A549 (cell line): ENCODE data around the gene PERM1. TPM values are rescaled to one million over a fixed set of nuclear protein-coding genes. Genes with fewer than 3 reads are reported as not detected.

Source experiments
- ATAC-seq, 2 experiments: fragments of 200-7000 bp in 1 of 2; fragments of >200 bp in 1 of 2; cut with Nextera tagmentation in 1 of 2; cut with Tn5 transposase in 1 of 2; 3 replicates each; pipeline versions ENCODE4 v1.8.0 to v1.9.1; 2018 to 2020; ENCODE audit warnings: mild to moderate bottlenecking in 1 of 2, moderate library complexity in 1 of 2
- CTCF ChIA-PET: fragments of 300-600 bp; sonication (Branson Sonifier 250); formaldehyde crosslinking; extraction: SDS; loops from one replicate; lab custom pipeline; 2021; ENCODE audit warnings: antibody characterized with exemption, inconsistent platforms; lab: Yijun Ruan, JAX
- POLR2A ChIA-PET: fragments of 350-600 bp; formaldehyde crosslinking; extraction: SDS; loops from one replicate; lab custom pipeline; 2021; ENCODE audit warnings: antibody characterized with exemption, inconsistent platforms; lab: Yijun Ruan, JAX
- DNase-seq, 2 experiments: peaks; one replicate each; pipeline versions ENCODE4 v3.0.0 to v3.0.0-alpha.2; 2011 to 2016; ENCODE audit warnings: low read depth in 1 of 2, low spot score in 1 of 2
- FAIRE-seq: peaks from 2 replicates; lab custom pipeline; 2011; peaks lifted over from hg19 to GRCh38; lab: Jason Lieb, UNC
- H3K27ac ChIP-seq, 2 experiments: fragments of >200 bp; sonication (Bioruptor Twin); formaldehyde crosslinking; 3 replicates each; pipeline ENCODE4 v1.5.1; 2016 to 2017
- H3K4me1 ChIP-seq: fragments of >200 bp; sonication (Bioruptor Twin); formaldehyde crosslinking; 3 replicates; pipeline ENCODE4 v1.6.1; 2016
- H3K4me2 ChIP-seq: fragments of >200 bp; sonication (Bioruptor Twin); formaldehyde crosslinking; 3 replicates; pipeline ENCODE4 v1.6.1; 2016
- H3K4me3 ChIP-seq: fragments of >200 bp; sonication (Bioruptor Twin); formaldehyde crosslinking; 3 replicates; pipeline ENCODE4 v1.5.1; 2016
- H3K9me3 ChIP-seq: fragments of >200 bp; sonication (Bioruptor Twin); formaldehyde crosslinking; 3 replicates; pipeline ENCODE4 v1.6.1; 2016
- CEBPB ChIP-seq, 2 experiments: fragments of >200 bp in 1 of 2; sonication (Bioruptor Twin) in 1 of 2; formaldehyde crosslinking in 1 of 2; IDR thresholded peaks; 2 replicates each; pipeline ENCODE4 v1.6.1; 2012 to 2016
- CHD4 ChIP-seq: fragments of 200-600 bp; sonication (generic); IDR thresholded peaks from 2 replicates; pipeline ENCODE4 v1.6.1; 2016; ENCODE audit warnings: antibody characterized with exemption, mild to moderate bottlenecking, borderline replicate concordance
- E2F6 ChIP-seq: IDR thresholded peaks from 2 replicates; pipeline ENCODE4 v1.6.1; 2012; ENCODE audit warnings: low read depth, borderline replicate concordance
- EHMT2 ChIP-seq: fragments of 200-600 bp; sonication (generic); IDR thresholded peaks from 2 replicates; pipeline ENCODE4 v1.6.1; 2016; ENCODE audit warnings: antibody characterized with exemption, low read depth, mild to moderate bottlenecking, moderate library complexity
- ELK1 ChIP-seq: fragments of 150-350 bp; IDR thresholded peaks from 2 replicates; pipeline ENCODE4 v1.6.1; 2014; ENCODE audit warnings: low read depth, mild to moderate bottlenecking, low read length
- EP300 ChIP-seq, 2 experiments: fragments of >200 bp; sonication (Bioruptor Twin); formaldehyde crosslinking; IDR thresholded peaks; 2 replicates in 1 of 2; 3 replicates in 1 of 2; pipeline ENCODE4 v1.6.1; 2016 to 2017
- GATA3 ChIP-seq: IDR thresholded peaks from 2 replicates; pipeline ENCODE4 v1.6.1; 2012; ENCODE audit warnings: borderline replicate concordance
- HDAC2 ChIP-seq: fragments of 200-600 bp; sonication (generic); IDR thresholded peaks from 2 replicates; pipeline ENCODE4 v1.6.1; 2016
- HMGXB4 ChIP-seq: fragments of 250-450 bp; sonication (Bioruptor Pico); IDR thresholded peaks from 2 replicates; pipeline ENCODE4 v1.5.0; 2021; ENCODE audit warnings: mild to moderate bottlenecking, moderate library complexity, borderline replicate concordance
- HOXA7 ChIP-seq: fragments of 250-450 bp; sonication (Bioruptor Pico); IDR thresholded peaks from 2 replicates; pipeline ENCODE4 v1.5.0; 2020; ENCODE audit warnings: mild to moderate bottlenecking, moderate library complexity
- HOXB5 ChIP-seq: fragments of 250-450 bp; sonication (Bioruptor Pico); IDR thresholded peaks from 2 replicates; pipeline ENCODE4 v1.5.0; 2020; ENCODE audit warnings: mild to moderate bottlenecking, moderate library complexity
- JUNB ChIP-seq: fragments of >200 bp; sonication (Bioruptor Twin); formaldehyde crosslinking; IDR thresholded peaks from 2 replicates; pipeline ENCODE4 v1.6.1; 2016
- KDM5A ChIP-seq: fragments of 200-600 bp; sonication (generic); IDR thresholded peaks from 2 replicates; pipeline ENCODE4 v1.6.1; 2016; ENCODE audit warnings: antibody characterized with exemption, mild to moderate bottlenecking
- MAFK ChIP-seq: fragments of 450-650 bp; IDR thresholded peaks from 2 replicates; pipeline ENCODE4 v1.6.1; 2014; ENCODE audit not compliant: partially characterized antibody
- NR3C1 ChIP-seq: fragments of >200 bp; sonication (Bioruptor Twin); formaldehyde crosslinking; IDR thresholded peaks from 3 replicates; pipeline ENCODE4 v1.6.1; 2017
- ZNF302 ChIP-seq: fragments of 250-450 bp; sonication (Bioruptor Pico); IDR thresholded peaks from 2 replicates; pipeline ENCODE4 v1.9.0; 2021; ENCODE audit warnings: inconsistent platforms, mild to moderate bottlenecking, moderate library complexity
- ZSCAN20 ChIP-seq: fragments of 250-450 bp; sonication (Bioruptor Pico); IDR thresholded peaks from 2 replicates; pipeline ENCODE4 v1.8.0; 2022; ENCODE audit warnings: mild to moderate bottlenecking, moderate library complexity
- WGBS: methylation state at CpG from one replicate; pipeline ENCODE4 v1.1.6; 2017; ENCODE audit errors: missing lambda C conversion rate; 5-methylcytosine and 5-hydroxymethylcytosine counted together
- polyA plus RNA-seq, 4 experiments: library from polyadenylated mRNA; depleted of rRNA in 3 of 4; stranded (reverse); fragments of >200 nt; fragmentation: RNase III in 1 of 4; extraction: RNeasy Plus Mini Kit Qiagen cat#74134 plus additional on column Dnase treatment in 1 of 4; gene quantifications; 2 replicates in 3 of 4; 3 replicates in 1 of 4; pipeline ENCODE4 v1.2.3, GENCODE V29; 2011 to 2017
- TF ChIP-seq, protein P1 (sequence below): fragments of 450-650 bp; IDR thresholded peaks from 2 replicates; pipeline ENCODE4 v1.6.1; 2014; ENCODE audit warnings: antibody characterized with exemption
- TF ChIP-seq, protein P2 (sequence below): fragments of 250-450 bp; sonication (Bioruptor Pico); IDR thresholded peaks from 2 replicates; pipeline ENCODE4 v1.5.0; 2020; ENCODE audit warnings: low read depth, mild to moderate bottlenecking, moderate library complexity
- TF ChIP-seq, protein P3 (sequence below): fragments of >200 bp; sonication (Bioruptor Twin); formaldehyde crosslinking; IDR thresholded peaks from 2 replicates; pipeline ENCODE4 v1.6.1; 2016

Gene PERM1
- polyA plus RNA-seq, 2 of the 4 experiments (the other 2 are of a cell fraction) = 0.30 TPM; not detected in 1

- 77% methylated on average over 7 of the region's 23 CpGs for WGBS
- Histone ChIP-seq H3K4me3 (peak overlapping the region; percentile 70), H3K9me3 (no peaks in the 10 kb centered on the region)
- CTCF ChIA-PET = interaction anchor here (1.1 to 1.2 kb wide), 3 partner anchors 8 to 28 kb away, joined by 3 to 6 read pairs (median 6); no protein-coding TSS in a partner anchor
- ATAC-seq = no peak
- TF ChIP-seq CEBPB (IDR thresholded peaks at IDR 0.05) (no peak), ELK1 (no peak), KDM5A (no peak), HOXB5 (no peak), EP300 (IDR thresholded peaks at IDR 0.05) (no peak), MAFK (no peak), JUNB (no peak), GATA3 (no peak), CHD4 (no peak), HDAC2 (no peak), EHMT2 (no peak), NR3C1 (no peak), E2F6 (no peak), HMGXB4 (CRISPR knock-in tag) (no peak), ZSCAN20 (CRISPR knock-in tag) (no peak), ZNF302 (CRISPR knock-in tag) (no peak), HOXA7 (CRISPR knock-in tag) (no peak)
- TF ChIP-seq, protein P1, sequence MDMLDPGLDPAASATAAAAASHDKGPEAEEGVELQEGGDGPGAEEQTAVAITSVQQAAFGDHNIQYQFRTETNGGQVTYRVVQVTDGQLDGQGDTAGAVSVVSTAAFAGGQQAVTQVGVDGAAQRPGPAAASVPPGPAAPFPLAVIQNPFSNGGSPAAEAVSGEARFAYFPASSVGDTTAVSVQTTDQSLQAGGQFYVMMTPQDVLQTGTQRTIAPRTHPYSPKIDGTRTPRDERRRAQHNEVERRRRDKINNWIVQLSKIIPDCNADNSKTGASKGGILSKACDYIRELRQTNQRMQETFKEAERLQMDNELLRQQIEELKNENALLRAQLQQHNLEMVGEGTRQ = no peak
- TF ChIP-seq, protein P2, sequence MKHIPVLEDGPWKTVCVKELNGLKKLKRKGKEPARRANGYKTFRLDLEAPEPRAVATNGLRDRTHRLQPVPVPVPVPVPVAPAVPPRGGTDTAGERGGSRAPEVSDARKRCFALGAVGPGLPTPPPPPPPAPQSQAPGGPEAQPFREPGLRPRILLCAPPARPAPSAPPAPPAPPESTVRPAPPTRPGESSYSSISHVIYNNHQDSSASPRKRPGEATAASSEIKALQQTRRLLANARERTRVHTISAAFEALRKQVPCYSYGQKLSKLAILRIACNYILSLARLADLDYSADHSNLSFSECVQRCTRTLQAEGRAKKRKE = no peak
- TF ChIP-seq, protein P3, sequence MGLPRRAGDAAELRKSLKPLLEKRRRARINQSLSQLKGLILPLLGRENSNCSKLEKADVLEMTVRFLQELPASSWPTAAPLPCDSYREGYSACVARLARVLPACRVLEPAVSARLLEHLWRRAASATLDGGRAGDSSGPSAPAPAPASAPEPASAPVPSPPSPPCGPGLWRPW = no peak
- TF ChIP-seq, all 56 proteins: peak for 0
- Histone ChIP-seq H3K4me2 (peak overlapping the region; percentile 89), H3K4me1 (peaks cover 13% of the 10 kb centered on the region), H3K27ac (peak overlapping the region; percentile 94 to 96)
- DNase-seq = no peak
- no peak for FAIRE-seq
- POLR2A ChIA-PET = interaction anchor here (0.8 to 1.1 kb wide), 2 partner anchors 8 to 9 kb away, joined by 3 to 14 read pairs; no protein-coding TSS in a partner anchor
Measured at GRCh38 chr1:967466-968343, 14.2 kb downstream of the PERM1 start.
